ENCODE data around the gene TH. TPM values are rescaled to one million over a fixed set of nuclear protein-coding genes. Genes with fewer than 3 reads are reported as not detected.

The TH gene
- total RNA-seq, 2 donors from 2014 or later = not detected

DNA sequence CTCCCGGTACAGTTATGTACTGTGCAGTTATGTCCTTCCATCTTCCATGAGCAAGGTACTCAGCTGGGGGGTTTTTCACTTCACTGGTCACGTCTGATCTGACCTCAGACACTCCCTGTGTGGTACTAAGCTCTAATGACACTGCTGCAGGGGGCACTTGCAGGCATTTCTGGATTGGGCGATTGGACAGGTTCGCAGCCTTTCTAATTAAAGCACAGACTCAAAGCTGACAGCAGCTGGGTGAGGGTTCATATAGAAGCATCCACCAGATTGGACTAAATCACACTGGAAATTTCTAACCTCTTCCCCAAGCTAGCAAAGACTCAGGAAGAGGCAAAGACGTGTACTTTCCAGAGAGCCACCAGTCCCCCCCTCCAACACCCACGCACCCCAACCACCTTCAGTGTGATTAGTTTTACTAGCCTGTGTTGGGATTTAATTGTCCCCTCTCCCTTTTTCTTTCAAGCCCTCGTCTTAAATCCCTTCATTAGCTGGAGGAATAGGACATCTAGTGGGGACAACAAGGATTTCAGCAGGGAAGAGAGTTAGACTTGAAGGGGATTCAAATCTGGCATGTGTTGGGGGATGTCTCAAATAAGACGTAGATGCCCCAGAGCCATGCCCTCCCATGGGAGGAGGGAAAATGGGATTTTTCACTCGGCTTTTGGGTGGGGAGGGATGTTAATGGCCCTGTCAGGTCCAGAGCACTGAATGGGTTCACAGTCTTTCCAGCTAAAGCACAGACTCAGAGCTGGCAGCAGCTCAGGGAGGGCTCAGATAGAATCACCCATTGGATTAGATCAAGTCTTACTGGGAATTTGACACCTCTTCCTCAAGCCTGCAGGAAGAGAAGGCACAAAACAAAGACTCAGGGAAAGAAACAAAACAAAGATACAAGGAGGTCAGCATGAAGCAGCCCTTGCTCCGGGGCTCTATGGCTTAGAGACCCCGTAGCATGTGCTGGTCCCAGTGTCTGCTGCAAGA, 21.5 kb downstream of the TH start:
- DNase-seq (ENCODE audit: low spot score) (no peak), ATAC-seq (ENCODE audit: insufficient number of reproducible peaks, low FRiP score, low read depth) (no peak)
- no peaks in the 10 kb centered on the region for H3K9me3 ChIP-seq
- no peaks in the 10 kb centered on the region for H3K36me3 ChIP-seq
- peaks cover 3 to 4% of the 10 kb centered on the region in 2 donors for H3K4me1 ChIP-seq (ENCODE audit: control insufficient read depth in 1 of 2, low read depth in 2 of 2)
- H3K27ac ChIP-seq = no peak overlapping the region
- TF ChIP-seq, protein P1, sequence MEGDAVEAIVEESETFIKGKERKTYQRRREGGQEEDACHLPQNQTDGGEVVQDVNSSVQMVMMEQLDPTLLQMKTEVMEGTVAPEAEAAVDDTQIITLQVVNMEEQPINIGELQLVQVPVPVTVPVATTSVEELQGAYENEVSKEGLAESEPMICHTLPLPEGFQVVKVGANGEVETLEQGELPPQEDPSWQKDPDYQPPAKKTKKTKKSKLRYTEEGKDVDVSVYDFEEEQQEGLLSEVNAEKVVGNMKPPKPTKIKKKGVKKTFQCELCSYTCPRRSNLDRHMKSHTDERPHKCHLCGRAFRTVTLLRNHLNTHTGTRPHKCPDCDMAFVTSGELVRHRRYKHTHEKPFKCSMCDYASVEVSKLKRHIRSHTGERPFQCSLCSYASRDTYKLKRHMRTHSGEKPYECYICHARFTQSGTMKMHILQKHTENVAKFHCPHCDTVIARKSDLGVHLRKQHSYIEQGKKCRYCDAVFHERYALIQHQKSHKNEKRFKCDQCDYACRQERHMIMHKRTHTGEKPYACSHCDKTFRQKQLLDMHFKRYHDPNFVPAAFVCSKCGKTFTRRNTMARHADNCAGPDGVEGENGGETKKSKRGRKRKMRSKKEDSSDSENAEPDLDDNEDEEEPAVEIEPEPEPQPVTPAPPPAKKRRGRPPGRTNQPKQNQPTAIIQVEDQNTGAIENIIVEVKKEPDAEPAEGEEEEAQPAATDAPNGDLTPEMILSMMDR (IDR thresholded peaks at IDR 0.05) = peak; percentile 15
- peaks cover 6% of the 10 kb centered on the region for H3K27me3 ChIP-seq (replicated peaks; ENCODE audit: insufficient read depth)
- H3K4me3 ChIP-seq = no peak overlapping the region

DNA sequence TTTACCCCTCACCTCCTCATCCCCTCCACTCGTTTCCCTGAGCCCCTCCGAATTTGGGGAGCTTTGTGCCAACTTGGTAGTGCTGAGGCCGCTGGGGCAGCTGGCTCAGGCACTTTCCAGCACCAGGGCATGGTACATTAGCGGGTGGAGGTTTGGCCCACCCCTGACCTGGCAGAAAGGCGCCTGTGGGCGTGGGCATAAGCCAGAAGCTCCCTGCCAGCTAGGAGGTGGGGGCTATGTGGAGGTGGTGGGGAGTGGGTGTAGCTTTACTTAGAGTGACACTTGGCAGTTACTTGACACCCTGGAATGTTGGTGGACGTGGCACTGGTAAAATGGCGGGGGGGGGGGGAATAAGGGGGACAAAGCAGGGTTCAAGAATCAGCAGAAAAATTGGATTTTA, 22.2 kb downstream of the TH start:
- Histone ChIP-seq H3K36me3 (no peaks in the 10 kb centered on the region), H3K27ac (no peak overlapping the region), H3K4me3 (no peak overlapping the region), H3K9me3 (no peaks in the 10 kb centered on the region), H3K27me3 (replicated peaks; ENCODE audit: insufficient read depth) (peaks cover 6% of the 10 kb centered on the region), H3K4me1 (ENCODE audit: control insufficient read depth in 1 of 2, low read depth in 2 of 2) (peaks cover 3 to 4% of the 10 kb centered on the region in 2 donors)
- DNase-seq (ENCODE audit: low spot score) = no peak
- ATAC-seq (ENCODE audit: insufficient number of reproducible peaks, low FRiP score, low read depth) = no peak
- TF ChIP-seq, protein P1 (IDR thresholded peaks at IDR 0.05) = no peak

DNA sequence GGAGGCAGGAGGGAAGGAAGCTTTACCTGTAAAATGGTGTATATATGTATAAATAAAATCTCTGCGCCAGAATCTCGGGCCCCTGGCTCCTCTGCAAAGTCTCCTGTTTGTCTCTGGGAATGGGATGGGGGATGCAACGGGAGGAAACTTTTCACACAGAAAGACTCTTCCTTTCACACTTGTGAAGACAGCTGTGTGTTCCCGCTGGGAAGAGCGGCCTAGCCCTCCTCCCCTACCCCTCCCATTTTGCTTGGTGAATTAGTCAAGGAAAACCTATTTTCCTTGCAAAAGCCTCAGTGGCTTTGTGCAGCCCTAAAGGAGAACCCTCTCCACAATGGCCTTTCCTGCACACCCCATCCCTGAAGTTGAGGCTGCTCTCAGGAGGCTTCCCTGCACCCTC, 23.0 kb downstream of the TH start:
- ATAC-seq (ENCODE audit: insufficient number of reproducible peaks, low FRiP score, low read depth) (no peak), DNase-seq (ENCODE audit: low spot score) (no peak)
- TF ChIP-seq, protein P1 (IDR thresholded peaks at IDR 0.05) = no peak
- Histone ChIP-seq H3K27ac (no peak overlapping the region), H3K36me3 (no peaks in the 10 kb centered on the region), H3K4me1 (ENCODE audit: control insufficient read depth in 1 of 2, low read depth in 2 of 2) (peaks cover 4 to 9% of the 10 kb centered on the region in 2 donors), H3K27me3 (replicated peaks; ENCODE audit: insufficient read depth) (peaks cover 14% of the 10 kb centered on the region), H3K9me3 (no peaks in the 10 kb centered on the region), H3K4me3 (no peak overlapping the region)

DNA sequence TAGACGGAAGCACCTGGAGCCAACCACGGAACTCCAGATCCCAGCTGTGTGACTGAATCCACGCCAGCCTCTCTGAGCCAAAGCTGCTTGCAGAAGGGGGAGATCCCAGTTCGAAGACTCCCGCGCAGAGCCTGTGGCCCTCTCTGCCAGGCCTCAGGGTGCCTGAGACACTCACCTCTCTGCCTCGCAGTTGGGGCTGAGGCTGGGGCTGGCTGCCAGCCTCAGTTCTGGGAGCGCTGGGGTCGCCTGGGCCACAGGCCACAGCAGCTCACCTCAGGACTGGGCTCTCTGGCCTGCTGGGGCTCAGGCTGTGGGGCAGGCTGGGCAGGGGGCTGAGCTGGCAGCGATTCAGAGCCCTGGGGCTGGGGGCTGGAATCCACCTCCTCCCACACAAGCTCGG, 24.2 kb downstream of the TH start:
- H3K4me3 ChIP-seq = no peak overlapping the region
- H3K27ac ChIP-seq = no peak overlapping the region
- peaks cover 16% of the 10 kb centered on the region for H3K27me3 ChIP-seq (replicated peaks; ENCODE audit: insufficient read depth)
- no peaks in the 10 kb centered on the region for H3K9me3 ChIP-seq
- no peak for DNase-seq (ENCODE audit: low spot score)
- peaks cover 4 to 9% of the 10 kb centered on the region in 2 donors for H3K4me1 ChIP-seq (ENCODE audit: control insufficient read depth in 1 of 2, low read depth in 2 of 2)
- TF ChIP-seq, protein P1 (IDR thresholded peaks at IDR 0.05) = no peak
- no peak for ATAC-seq (ENCODE audit: insufficient number of reproducible peaks, low FRiP score, low read depth)
- H3K36me3 ChIP-seq = no peaks in the 10 kb centered on the region

DNA sequence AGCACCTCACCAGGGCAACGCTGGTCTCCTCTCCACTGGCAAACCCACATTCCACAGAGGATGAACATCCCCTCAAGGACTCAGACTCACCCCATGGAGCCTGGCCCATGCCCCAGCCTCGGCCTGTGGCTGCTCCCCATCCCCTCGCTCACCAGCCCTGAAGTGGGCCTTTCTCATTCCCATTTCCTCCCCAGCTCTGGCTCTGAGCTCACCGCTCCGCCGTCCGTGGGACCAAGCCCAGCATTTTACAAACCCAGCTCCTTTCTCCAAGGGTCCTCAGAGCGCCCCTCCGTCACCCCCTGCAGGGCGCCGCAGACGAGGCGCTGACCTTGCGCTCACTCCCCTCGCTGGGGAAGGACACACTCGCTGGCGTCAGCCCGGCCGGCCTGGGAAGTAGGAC, 25.6 kb downstream of the TH start:
- TF ChIP-seq, protein P1 (IDR thresholded peaks at IDR 0.05) = no peak
- H3K27ac ChIP-seq = no peak overlapping the region
- no peaks in the 10 kb centered on the region for H3K36me3 ChIP-seq
- DNase-seq (ENCODE audit: low spot score) = no peak
- peaks cover 16% of the 10 kb centered on the region for H3K27me3 ChIP-seq (replicated peaks; ENCODE audit: insufficient read depth)
- ATAC-seq (ENCODE audit: insufficient number of reproducible peaks, low FRiP score, low read depth) = no peak
- H3K9me3 ChIP-seq = no peaks in the 10 kb centered on the region
- H3K4me1 ChIP-seq (ENCODE audit: control insufficient read depth in 1 of 2, low read depth in 2 of 2) = peaks cover 0 to 6% of the 10 kb centered on the region in 2 donors
- no peak overlapping the region for H3K4me3 ChIP-seq

All from thoracic aorta (tissue), 2 donors.